Neural cell (in vitro differentiated cells): ENCODE data around the gene OGFR. TPM values are rescaled to one million over a fixed set of nuclear protein-coding genes. Genes with fewer than 3 reads are reported as not detected.

Experiments
- H2AFZ ChIP-seq: fragments of 200-600, 300-800 bp; sonication (generic), shearing (Covaris generic); 2 replicates; pipeline ENCODE4 v1.6.0; 2014; ENCODE audit warnings: low read depth, mild to moderate bottlenecking, antibody characterized with exemption, low read length, moderate library complexity
- H3F3A ChIP-seq: fragments of 200-600 bp; shearing (Covaris generic); 2 replicates; pipeline ENCODE4 v1.6.1; 2016; ENCODE audit warnings: mild to moderate bottlenecking, moderate library complexity, mixed read lengths, antibody characterized with exemption, low read length; ENCODE audit not compliant: insufficient read depth, poor library complexity, severe bottlenecking
- H3K27ac ChIP-seq: fragments of 200-600, 300-800 bp; sonication (generic), shearing (Covaris generic); 2 replicates; pipeline ENCODE4 v1.5.1; 2014; ENCODE audit warnings: mild to moderate bottlenecking, low read length, moderate library complexity
- H3K27me3 ChIP-seq: fragments of 300-800, 200-600 bp; sonication (generic), shearing (Covaris generic); 2 replicates; pipeline ENCODE4 v1.6.0; 2014; ENCODE audit warnings: mild to moderate bottlenecking, low read depth, low read length, moderate library complexity; ENCODE audit not compliant: insufficient read depth
- H3K36me3 ChIP-seq: fragments of 300-800, 200-600 bp; sonication (generic), shearing (Covaris generic); 2 replicates; pipeline ENCODE4 v1.5.1; 2014; ENCODE audit warnings: mild to moderate bottlenecking, antibody characterized with exemption, low read length, moderate library complexity; ENCODE audit not compliant: insufficient read depth
- H3K4me2 ChIP-seq: fragments of 300-800, 200-600 bp; sonication (generic), shearing (Covaris generic); 2 replicates; pipeline ENCODE4 v1.6.0; 2014; ENCODE audit warnings: mild to moderate bottlenecking, low read length
- H3K4me3 ChIP-seq: fragments of 300-800, 200-600 bp; sonication (generic), shearing (Covaris generic); 2 replicates; pipeline ENCODE4 v1.5.1; 2014; ENCODE audit warnings: mild to moderate bottlenecking, low read length, moderate library complexity
- H3K79me2 ChIP-seq: fragments of 200-600 bp; shearing (Covaris generic); replicated peaks from 2 replicates; pipeline ENCODE4 v1.6.0; 2014; ENCODE audit warnings: mild to moderate bottlenecking, low read length, moderate library complexity; ENCODE audit not compliant: insufficient read depth
- H3K9ac ChIP-seq: fragments of 300-800, 200-600 bp; sonication (generic), shearing (Covaris generic); 2 replicates; pipeline ENCODE4 v1.6.1; 2016; ENCODE audit warnings: mild to moderate bottlenecking, low read length, mixed read lengths
- H3K9me2 ChIP-seq: fragments of 200-600 bp; shearing (Covaris generic); 2 replicates; pipeline ENCODE4 v1.6.1; 2016; ENCODE audit warnings: mild to moderate bottlenecking, low read length, mixed read lengths; ENCODE audit not compliant: insufficient read depth
- H3K9me3 ChIP-seq: fragments of 200-600, 300-800 bp; sonication (generic), shearing (Covaris generic); 2 replicates; pipeline ENCODE4 v1.6.1; 2016; ENCODE audit warnings: mild to moderate bottlenecking, mixed run types, low read length, moderate library complexity, mixed read lengths
- H4K20me1 ChIP-seq: fragments of 200-600 bp; shearing (Covaris generic); 2 replicates; pipeline ENCODE4 v1.6.1; 2016; ENCODE audit warnings: mild to moderate bottlenecking, mixed run types; ENCODE audit not compliant: insufficient read depth
- EP300 ChIP-seq: fragments of 450-650 bp; conservative IDR thresholded peaks from 2 replicates; pipeline ENCODE4 v1.6.1; 2014; ENCODE audit warnings: antibody characterized with exemption, mild to moderate bottlenecking, moderate library complexity; ENCODE audit not compliant: poor library complexity, severe bottlenecking
- EZH2 ChIP-seq: fragments of 200-600, 300-800 bp; shearing (Covaris generic), sonication (generic); IDR thresholded peaks from 2 replicates; pipeline ENCODE4 v1.6.1; 2014; ENCODE audit warnings: antibody characterized with exemption, low read length, borderline replicate concordance, mild to moderate bottlenecking; ENCODE audit not compliant: insufficient read depth, poor library complexity, severe bottlenecking
- MXI1 ChIP-seq: fragments of 450-650 bp; conservative IDR thresholded peaks from 2 replicates; pipeline ENCODE4 v1.6.1; 2014; ENCODE audit warnings: antibody characterized with exemption, mild to moderate bottlenecking; ENCODE audit not compliant: poor library complexity, severe bottlenecking
- POLR2AphosphoS5 ChIP-seq: IDR thresholded peaks from 2 replicates; pipeline ENCODE4 v1.6.1; 2012
- RAD21 ChIP-seq: fragments of 450-650 bp; conservative IDR thresholded peaks from 2 replicates; pipeline ENCODE4 v1.6.1; 2014; ENCODE audit warnings: antibody characterized with exemption, mild to moderate bottlenecking, moderate library complexity
- SMC3 ChIP-seq: fragments of 450-650 bp; conservative IDR thresholded peaks from 2 replicates; pipeline ENCODE4 v1.6.1; 2014; ENCODE audit warnings: antibody characterized with exemption, mild to moderate bottlenecking, moderate library complexity; ENCODE audit not compliant: poor library complexity
- TAF1 ChIP-seq: IDR thresholded peaks from 2 replicates; pipeline ENCODE4 v1.6.1; 2012; ENCODE audit warnings: low read depth
- polyA plus RNA-seq: library from polyadenylated mRNA; depleted of rRNA; stranded (reverse); fragments of >200 nt; gene quantifications from 2 replicates; pipeline ENCODE4 v1.2.3, GENCODE V29; 2014
- TF ChIP-seq, protein P1 (sequence below): IDR thresholded peaks from 2 replicates; pipeline ENCODE4 v1.6.1; 2012; ENCODE audit warnings: borderline replicate concordance
- TF ChIP-seq, protein P2 (sequence below): fragments of 450-650 bp; IDR thresholded peaks from 2 replicates; pipeline ENCODE4 v1.5.1; 2014; ENCODE audit warnings: antibody characterized with exemption, mild to moderate bottlenecking, moderate library complexity; ENCODE audit not compliant: poor library complexity, severe bottlenecking

OGFR gene
- polyA plus RNA-seq, 1 donor from 2014 or later, result 15.6 TPM

DNA sequence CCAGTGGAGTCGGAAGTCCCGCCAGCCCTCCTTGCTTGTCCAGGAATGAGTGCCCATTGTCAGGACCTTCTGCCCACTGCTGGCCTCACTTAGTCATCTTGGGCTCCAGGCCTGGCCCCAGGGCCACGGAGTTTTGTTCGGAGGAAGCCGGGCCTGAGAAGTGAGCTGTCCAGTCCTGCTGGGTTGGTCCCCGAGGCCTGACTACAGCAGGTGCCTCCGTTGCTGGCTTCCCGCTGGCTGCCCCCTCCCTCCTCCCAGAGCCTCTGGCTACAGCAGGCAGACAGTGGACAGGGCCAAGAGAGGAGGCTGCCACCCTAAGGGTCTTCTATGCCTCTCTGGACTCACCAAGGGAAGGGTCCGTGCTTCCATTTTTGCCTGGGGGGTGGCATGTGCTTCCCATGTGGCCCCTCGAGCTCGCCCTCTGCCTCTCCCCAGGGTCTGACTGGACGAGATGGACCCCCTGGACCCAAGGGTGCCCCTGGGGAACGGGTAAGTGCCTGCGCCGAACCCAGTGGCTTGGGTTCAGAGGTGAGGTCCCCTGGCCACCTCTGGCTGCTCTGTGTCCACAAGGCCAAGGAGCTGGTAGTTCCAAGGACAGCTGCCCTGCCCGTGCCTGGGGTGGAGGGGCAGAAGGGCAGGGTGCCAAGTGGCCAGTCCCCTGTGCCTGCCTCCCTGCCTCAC, 15.0 kb downstream of the OGFR start:
- no peak overlapping the region for H3K27ac ChIP-seq
- no peaks in the 10 kb centered on the region for H3K9me2 ChIP-seq
- peaks cover 25% of the 10 kb centered on the region for H3K27me3 ChIP-seq
- no peaks in the 10 kb centered on the region for H3K9me3 ChIP-seq
- no peak overlapping the region for H3K4me2 ChIP-seq
- no peaks in the 10 kb centered on the region for H4K20me1 ChIP-seq
- H3K9ac ChIP-seq, result no peak overlapping the region
- H3K79me2 ChIP-seq, result no peaks in the 10 kb centered on the region
- no peaks in the 10 kb centered on the region for H3F3A ChIP-seq
- no peak overlapping the region for H3K4me3 ChIP-seq
- TF ChIP-seq POLR2AphosphoS5 (no peak), EZH2 (no peak), TAF1 (no peak), RAD21 (no peak), EP300 (no peak), MXI1 (no peak), SMC3 (no peak)
- TF ChIP-seq, protein P1, sequence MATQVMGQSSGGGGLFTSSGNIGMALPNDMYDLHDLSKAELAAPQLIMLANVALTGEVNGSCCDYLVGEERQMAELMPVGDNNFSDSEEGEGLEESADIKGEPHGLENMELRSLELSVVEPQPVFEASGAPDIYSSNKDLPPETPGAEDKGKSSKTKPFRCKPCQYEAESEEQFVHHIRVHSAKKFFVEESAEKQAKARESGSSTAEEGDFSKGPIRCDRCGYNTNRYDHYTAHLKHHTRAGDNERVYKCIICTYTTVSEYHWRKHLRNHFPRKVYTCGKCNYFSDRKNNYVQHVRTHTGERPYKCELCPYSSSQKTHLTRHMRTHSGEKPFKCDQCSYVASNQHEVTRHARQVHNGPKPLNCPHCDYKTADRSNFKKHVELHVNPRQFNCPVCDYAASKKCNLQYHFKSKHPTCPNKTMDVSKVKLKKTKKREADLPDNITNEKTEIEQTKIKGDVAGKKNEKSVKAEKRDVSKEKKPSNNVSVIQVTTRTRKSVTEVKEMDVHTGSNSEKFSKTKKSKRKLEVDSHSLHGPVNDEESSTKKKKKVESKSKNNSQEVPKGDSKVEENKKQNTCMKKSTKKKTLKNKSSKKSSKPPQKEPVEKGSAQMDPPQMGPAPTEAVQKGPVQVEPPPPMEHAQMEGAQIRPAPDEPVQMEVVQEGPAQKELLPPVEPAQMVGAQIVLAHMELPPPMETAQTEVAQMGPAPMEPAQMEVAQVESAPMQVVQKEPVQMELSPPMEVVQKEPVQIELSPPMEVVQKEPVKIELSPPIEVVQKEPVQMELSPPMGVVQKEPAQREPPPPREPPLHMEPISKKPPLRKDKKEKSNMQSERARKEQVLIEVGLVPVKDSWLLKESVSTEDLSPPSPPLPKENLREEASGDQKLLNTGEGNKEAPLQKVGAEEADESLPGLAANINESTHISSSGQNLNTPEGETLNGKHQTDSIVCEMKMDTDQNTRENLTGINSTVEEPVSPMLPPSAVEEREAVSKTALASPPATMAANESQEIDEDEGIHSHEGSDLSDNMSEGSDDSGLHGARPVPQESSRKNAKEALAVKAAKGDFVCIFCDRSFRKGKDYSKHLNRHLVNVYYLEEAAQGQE, result no peak
- TF ChIP-seq, protein P2, sequence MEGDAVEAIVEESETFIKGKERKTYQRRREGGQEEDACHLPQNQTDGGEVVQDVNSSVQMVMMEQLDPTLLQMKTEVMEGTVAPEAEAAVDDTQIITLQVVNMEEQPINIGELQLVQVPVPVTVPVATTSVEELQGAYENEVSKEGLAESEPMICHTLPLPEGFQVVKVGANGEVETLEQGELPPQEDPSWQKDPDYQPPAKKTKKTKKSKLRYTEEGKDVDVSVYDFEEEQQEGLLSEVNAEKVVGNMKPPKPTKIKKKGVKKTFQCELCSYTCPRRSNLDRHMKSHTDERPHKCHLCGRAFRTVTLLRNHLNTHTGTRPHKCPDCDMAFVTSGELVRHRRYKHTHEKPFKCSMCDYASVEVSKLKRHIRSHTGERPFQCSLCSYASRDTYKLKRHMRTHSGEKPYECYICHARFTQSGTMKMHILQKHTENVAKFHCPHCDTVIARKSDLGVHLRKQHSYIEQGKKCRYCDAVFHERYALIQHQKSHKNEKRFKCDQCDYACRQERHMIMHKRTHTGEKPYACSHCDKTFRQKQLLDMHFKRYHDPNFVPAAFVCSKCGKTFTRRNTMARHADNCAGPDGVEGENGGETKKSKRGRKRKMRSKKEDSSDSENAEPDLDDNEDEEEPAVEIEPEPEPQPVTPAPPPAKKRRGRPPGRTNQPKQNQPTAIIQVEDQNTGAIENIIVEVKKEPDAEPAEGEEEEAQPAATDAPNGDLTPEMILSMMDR, result no peak
- H2AFZ ChIP-seq, result no peak overlapping the region
- no peaks in the 10 kb centered on the region for H3K36me3 ChIP-seq

DNA sequence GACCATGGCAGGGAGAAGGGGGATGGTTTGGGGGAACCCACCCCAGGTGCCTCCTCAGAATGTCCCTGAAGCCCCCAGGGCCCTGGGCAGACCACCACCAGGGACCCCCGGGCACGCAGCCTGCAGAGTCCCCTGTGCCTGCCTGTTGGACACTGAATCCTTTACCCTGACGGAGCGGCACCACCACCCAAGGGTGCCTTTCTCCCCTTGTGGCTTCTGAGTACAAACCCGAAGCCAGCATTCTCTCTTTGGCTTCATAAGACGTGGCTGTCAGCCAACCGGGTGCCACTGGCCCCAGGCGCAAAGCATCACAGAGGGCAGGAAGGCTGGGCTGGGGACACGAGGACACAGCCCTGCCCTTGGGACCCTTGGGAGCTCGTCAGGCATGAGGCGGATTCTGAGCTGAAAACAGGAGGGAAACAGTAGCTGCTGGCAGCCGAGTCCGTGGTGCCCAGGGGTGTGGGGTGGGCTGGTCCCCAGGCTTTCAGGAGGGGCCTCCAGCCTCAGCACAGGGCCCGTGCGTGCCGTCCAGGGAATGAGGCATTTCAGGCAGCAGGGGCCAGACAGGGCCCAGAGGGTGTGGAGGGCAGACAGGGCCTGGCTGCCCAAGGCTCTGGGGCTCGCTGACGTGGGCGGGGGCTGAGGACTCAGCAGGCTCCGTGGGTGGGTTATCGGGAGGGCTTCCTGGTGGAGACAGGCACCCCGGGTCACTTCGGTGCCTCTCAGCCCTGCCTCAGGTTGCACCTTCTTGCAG, 15.8 kb downstream of the OGFR start:
- no peaks in the 10 kb centered on the region for H3K36me3 ChIP-seq
- no peaks in the 10 kb centered on the region for H3F3A ChIP-seq
- no peak overlapping the region for H3K4me3 ChIP-seq
- no peaks in the 10 kb centered on the region for H3K9me3 ChIP-seq
- no peak overlapping the region for H3K9ac ChIP-seq
- H3K79me2 ChIP-seq, result no peaks in the 10 kb centered on the region
- no peaks in the 10 kb centered on the region for H3K9me2 ChIP-seq
- no peak overlapping the region for H3K4me2 ChIP-seq
- no peak overlapping the region for H2AFZ ChIP-seq
- H3K27ac ChIP-seq, result no peak overlapping the region
- TF ChIP-seq, protein P1, result no peak
- TF ChIP-seq MXI1 (no peak), EZH2 (no peak), EP300 (no peak), SMC3 (no peak), TAF1 (no peak), POLR2AphosphoS5 (no peak), RAD21 (no peak)
- TF ChIP-seq, protein P2, result no peak
- H4K20me1 ChIP-seq, result no peaks in the 10 kb centered on the region
- H3K27me3 ChIP-seq, result peaks cover 25% of the 10 kb centered on the region
